ENCODE results near the gene NTN5.

The NTN5 gene

DNA sequence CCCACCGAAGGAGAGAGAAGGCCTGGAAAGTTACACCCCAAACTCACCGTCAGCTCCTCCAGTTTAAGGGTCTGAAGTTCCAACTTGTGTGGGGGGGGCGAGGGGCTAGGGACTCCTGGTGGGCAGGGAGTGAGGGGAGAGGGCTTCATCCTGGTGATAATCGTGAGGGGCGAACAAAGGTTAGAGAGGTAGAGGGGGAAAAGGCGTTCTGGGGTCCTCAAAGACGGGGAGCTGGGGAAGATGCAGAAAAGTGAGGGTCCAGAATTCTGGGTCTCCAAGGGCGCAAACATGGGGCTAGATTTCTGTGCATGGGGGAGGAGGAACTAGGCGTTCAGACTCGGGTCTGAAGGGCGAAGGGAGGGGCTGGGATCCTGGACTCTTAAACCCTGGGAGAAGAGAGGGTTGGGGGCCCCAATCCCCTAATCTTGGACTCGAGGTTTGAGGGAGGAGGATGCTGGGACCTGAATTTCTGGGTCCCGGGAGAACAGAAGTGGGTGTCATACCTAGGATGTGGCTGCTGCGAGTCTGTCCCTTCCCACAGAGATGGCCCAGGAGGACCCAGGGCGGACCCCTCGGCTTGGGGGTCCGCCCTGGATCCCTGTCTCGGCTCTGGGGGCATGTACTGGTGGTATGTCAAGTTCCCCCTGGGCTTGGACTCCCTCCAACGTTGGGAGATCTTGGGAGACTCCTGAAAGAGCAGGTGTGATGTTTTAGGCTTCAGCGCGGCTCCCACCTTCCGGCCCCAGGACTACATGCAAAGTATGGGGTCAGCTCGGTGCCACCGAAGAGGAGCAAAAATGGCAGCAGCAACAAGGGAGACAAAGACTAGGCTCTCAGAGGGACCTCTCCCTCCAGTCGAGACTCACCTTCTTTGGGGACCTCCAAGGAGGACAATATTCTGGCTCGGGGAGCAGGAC is 42.2 kb upstream of the NTN5 start:
- TF ChIP-seq POLR2AphosphoS5 (IDR thresholded peaks at IDR 0.05; ENCODE audit: low read depth, low read length) (no peak), SIN3A (IDR thresholded peaks at IDR 0.05; ENCODE audit: borderline replicate concordance, insufficient read depth, low read length) (no peak), FOXP2 (optimal IDR thresholded peaks at IDR 0.05; ENCODE audit: borderline replicate concordance, extremely low read depth, extremely low read length, insufficient read depth) (no peak)
- TF ChIP-seq, protein P1, sequence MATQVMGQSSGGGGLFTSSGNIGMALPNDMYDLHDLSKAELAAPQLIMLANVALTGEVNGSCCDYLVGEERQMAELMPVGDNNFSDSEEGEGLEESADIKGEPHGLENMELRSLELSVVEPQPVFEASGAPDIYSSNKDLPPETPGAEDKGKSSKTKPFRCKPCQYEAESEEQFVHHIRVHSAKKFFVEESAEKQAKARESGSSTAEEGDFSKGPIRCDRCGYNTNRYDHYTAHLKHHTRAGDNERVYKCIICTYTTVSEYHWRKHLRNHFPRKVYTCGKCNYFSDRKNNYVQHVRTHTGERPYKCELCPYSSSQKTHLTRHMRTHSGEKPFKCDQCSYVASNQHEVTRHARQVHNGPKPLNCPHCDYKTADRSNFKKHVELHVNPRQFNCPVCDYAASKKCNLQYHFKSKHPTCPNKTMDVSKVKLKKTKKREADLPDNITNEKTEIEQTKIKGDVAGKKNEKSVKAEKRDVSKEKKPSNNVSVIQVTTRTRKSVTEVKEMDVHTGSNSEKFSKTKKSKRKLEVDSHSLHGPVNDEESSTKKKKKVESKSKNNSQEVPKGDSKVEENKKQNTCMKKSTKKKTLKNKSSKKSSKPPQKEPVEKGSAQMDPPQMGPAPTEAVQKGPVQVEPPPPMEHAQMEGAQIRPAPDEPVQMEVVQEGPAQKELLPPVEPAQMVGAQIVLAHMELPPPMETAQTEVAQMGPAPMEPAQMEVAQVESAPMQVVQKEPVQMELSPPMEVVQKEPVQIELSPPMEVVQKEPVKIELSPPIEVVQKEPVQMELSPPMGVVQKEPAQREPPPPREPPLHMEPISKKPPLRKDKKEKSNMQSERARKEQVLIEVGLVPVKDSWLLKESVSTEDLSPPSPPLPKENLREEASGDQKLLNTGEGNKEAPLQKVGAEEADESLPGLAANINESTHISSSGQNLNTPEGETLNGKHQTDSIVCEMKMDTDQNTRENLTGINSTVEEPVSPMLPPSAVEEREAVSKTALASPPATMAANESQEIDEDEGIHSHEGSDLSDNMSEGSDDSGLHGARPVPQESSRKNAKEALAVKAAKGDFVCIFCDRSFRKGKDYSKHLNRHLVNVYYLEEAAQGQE (IDR thresholded peaks at IDR 0.05; ENCODE audit: insufficient read depth in 1 of 2, low read depth in 2 of 2, low read length in 2 of 2), result no peak

DNA sequence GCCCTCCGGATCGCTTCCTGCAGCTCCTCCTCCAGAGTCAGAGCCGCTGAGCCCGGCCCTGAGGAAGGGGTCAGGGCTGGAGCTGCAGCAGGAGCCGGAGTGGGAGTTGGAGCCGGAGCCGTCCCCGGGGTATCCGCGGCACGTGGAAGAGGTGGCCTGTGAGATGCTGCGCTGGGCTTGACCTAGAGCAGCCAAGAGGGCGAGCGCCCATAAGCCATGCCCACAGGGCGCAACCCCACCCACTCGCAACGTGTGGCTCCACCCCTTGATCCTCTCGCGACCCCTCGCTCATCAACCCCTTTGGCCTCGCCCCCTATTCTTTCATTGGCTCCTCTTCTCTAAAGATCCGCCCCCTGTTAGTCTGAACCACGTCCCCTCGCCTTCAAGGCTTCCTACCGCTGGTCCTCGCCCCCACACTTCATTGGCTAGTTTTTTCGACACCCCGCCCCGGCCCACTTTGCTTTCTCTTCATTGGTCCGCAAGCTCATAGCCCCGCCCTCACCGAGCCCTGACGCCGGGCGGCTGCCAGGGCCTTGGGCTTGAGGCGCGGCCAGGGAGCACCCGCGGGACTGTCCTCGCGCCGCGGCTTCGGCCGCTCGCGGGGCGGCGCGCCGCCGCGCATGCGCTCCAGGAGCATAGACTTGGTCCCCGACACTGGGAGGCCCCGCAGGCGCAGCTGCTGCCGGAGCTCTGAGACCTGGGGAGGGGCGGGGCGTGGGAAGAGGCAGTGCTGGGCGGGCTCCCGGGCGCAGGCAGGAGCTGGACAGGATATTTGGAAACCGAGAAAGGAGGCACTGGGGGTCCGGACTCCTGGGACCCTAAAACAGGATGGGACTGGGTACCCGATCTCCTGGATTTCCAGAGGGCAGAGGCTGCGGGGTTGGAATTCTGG is 41.3 kb upstream of the NTN5 start:
- TF ChIP-seq TAF1 (IDR thresholded peaks at IDR 0.05; ENCODE audit: borderline replicate concordance, insufficient read depth, low read length) (no peak), POLR2AphosphoS5 (IDR thresholded peaks at IDR 0.05; ENCODE audit: low read depth, low read length) (peak; percentile 77), FOXP2 (optimal IDR thresholded peaks at IDR 0.05; ENCODE audit: borderline replicate concordance, extremely low read depth, extremely low read length, insufficient read depth) (peak; percentile 47)
- TF ChIP-seq, protein P1 (IDR thresholded peaks at IDR 0.05; ENCODE audit: insufficient read depth in 1 of 2, low read depth in 2 of 2, low read length in 2 of 2), result no peak

DNA sequence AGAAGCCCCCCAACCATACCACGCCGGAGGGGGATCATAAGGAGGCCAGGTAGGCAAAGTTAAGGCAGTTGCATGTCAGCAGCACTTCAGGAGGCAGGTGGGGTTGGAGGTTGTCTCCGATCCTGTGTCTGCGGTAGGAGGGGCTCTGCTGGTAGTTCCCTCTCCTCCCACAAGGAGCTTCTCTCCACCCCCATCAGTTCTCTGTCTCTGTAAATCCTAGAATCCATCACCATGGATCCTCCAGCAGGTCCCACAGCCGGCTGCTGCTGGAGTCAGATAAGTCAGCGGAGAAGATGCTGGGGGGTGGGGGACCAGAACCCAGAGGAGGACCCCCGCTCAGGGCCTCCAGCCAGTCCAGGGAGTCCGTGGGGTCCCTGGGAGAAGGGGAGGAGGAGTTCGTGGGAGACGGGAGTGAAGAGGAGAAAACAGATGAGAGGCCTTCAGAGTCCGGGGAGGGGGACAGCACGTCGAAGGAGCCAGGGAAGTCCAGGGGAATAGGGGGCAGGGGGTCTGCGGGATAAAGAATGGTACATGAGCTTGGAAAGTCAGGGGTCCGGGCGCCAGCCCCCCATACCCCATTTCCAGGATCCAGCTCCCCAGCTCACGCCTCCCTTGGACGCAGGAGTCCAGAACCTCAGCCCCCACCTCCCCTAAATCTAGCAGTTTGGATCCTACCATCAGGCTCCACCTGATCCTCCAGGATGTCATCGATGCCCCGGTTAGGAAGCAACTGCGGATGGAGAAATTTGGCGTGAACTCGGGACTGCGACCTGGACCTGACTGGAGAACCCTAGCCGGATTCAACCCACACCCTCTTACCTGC is 40.4 kb upstream of the NTN5 start:
- TF ChIP-seq, protein P1 (IDR thresholded peaks at IDR 0.05; ENCODE audit: insufficient read depth in 1 of 2, low read depth in 2 of 2, low read length in 2 of 2), result no peak
- TF ChIP-seq SIN3A (IDR thresholded peaks at IDR 0.05; ENCODE audit: borderline replicate concordance, insufficient read depth, low read length) (no peak), FOXP2 (optimal IDR thresholded peaks at IDR 0.05; ENCODE audit: borderline replicate concordance, extremely low read depth, extremely low read length, insufficient read depth) (no peak), POLR2AphosphoS5 (IDR thresholded peaks at IDR 0.05; ENCODE audit: low read depth, low read length) (no peak), TAF1 (IDR thresholded peaks at IDR 0.05; ENCODE audit: borderline replicate concordance, insufficient read depth, low read length) (no peak)

DNA sequence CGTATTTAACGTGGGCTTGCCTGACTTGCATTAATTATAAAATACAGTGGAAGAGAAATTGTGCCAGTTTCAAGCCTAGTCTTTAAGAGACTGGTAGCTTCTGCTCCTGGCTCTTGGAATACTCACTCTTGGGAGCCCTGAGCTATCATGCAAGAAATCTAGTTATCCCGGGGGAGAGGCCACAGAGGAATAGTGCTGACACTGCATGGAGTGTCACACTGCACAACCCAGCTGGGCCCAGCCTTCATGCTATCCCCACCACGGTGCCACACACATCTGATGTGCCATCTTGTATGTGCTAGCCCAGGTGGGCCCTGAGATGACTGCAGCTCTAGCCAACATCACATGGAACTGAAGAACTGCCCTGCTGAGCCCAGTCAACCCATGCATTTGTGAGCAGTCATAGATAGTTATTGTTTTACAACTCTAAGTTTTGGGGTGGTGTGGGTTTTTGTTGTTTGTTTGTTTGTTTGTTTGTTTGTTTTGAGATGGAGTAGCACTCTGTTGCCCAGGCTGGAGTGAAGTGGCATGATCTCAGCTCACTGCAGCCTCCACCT is 38.4 kb upstream of the NTN5 start:
- no peak for TF ChIP-seq TAF1 (IDR thresholded peaks at IDR 0.05; ENCODE audit: borderline replicate concordance, insufficient read depth, low read length)
- peak; percentile 45; the same call in 1 of the 2 replicates for TF ChIP-seq POLR2AphosphoS5 (IDR thresholded peaks at IDR 0.05; ENCODE audit: low read depth, low read length)

DNA sequence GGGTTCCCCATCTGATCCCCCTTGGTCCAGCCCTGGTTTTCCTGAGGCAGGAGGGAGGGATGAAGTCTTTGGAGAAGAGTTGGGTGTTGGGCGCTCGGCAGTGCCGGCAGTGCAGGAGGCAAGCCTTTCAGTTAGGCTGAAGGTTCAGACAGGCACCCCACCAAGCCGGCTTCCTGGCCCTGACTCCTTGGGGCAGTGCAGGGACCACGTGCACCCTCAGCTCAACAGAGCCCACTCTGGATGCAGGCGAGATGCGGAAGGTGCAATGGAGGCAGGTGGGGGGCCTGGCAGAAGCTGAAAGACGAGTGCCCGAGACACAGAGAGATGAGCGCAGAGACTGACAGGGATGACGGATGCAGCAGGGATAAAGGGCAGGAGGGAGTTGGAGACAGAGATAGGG is 35.7 kb upstream of the NTN5 start:
- TF ChIP-seq TAF1 (IDR thresholded peaks at IDR 0.05; ENCODE audit: borderline replicate concordance, insufficient read depth, low read length) (no peak), FOXP2 (optimal IDR thresholded peaks at IDR 0.05; ENCODE audit: borderline replicate concordance, extremely low read depth, extremely low read length, insufficient read depth) (no peak), POLR2AphosphoS5 (IDR thresholded peaks at IDR 0.05; ENCODE audit: low read depth, low read length) (no peak), SIN3A (IDR thresholded peaks at IDR 0.05; ENCODE audit: borderline replicate concordance, insufficient read depth, low read length) (no peak)
- TF ChIP-seq, protein P1 (IDR thresholded peaks at IDR 0.05; ENCODE audit: insufficient read depth in 1 of 2, low read depth in 2 of 2, low read length in 2 of 2), result no peak
